ENCODE measurements around the gene IL17F.
"Not testable (repeated sequence)": the region's sequence is repeated elsewhere in the genome, so short reads cannot be mapped to it uniquely, and the experiment has no call there.

Gene IL17F

DNA sequence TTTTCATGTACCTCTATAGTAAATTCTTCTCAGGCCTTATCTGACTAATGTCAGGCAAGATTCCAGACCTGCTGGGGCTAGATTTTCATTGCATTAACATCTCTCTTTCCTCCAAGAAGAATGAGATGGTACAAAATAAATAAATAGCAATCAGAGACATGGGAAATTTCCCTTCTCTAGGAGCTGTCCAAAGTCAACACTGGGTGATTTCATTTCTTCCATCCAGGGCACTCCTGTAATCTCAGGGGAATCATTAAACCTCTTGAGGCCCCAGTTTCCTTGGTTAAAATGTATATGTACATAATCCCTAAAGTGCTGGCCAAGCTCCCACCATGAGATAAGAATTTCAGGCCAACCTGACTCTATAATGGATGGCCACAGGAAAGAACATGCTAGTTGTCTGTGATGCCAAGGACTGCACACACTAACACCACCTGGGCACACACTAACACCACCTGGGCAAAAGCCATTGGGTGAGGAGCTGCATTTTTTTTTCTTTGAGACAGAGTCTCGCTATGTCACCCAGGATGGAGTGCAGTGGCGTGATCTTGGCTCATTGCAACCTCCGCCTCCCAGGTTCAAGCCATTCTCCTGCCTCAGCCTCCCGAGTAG is 912 bp downstream of the IL17F start:
- DNase-seq = no peak

DNA sequence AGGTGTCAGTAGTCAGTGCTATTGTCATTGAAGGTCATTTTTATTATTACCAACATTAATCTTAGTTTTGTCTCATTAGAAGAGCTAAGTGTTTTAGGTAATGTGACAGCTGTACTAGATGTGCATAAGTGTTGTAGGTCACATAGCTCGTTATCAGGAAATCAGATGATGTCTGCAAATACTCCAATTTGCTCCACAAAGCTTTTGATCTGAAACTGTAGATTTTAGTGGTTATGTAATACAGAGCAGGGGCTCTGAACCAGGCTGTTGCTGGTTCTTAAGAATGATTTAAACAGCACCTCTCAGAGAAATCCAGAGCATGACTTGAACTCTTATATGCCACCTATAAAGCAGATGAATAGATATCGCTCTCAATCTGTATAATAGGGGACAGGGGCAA is 2.5 kb downstream of the IL17F start:
- DNase-seq = no peak

DNA sequence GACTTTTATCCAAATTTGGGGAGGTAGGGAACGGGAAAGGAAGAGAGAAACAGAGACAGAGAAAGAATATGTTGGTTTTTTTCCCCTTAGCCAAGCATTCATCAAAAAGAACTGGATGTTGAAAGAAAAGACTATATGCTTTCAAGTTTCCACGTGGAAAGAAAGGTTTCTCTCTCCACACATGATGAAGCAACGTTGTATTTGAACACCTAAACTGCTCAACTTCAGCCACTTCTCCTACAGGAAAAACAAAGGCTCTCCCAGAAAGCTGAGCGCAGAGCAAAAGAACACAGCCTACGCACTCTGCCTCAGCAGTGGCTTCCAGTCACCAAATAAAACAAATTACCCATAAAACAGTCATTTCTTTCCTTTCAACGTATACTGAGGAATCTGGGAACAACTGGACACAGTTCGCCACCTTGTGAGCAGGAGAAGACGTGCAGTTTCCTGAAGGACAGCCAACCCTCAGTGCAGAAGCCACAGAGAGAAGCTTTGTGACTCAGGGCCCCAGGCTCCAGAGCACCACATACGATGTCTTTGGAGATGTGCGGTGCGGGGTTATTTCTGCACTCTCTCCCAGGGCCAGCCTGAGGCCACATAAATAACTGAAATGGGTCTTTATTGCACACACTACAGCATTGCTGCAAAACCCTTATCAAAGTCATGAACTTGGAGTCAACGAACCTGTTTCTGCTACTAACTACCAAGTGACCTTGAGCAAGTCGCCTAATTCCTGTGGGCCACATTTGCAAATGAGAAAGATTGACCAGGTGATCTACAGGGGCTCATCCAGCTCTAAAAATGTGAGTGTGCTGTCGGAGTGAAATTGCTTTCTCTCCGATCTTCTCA is 10.1 kb downstream of the IL17F start:
- peak; percentile 54 for DNase-seq

DNA sequence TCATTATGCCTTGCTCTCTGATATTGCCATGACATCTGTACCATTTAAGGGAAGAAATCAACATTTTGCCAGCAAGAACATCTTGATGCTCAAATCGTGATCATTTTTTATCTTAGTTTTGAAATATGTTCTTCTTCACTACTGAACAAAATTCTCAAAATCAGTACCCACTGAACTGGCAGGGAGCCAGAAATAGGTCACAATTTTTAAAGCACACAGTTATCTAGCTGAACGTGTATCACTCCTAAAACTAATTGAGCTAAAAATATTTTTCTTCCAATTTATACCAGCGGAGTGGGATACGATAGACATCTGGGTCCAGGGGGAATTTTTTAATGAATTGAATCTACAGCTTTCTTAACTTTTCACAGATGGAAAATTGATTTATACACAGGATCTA is 11.3 kb downstream of the IL17F start:
- DNase-seq = no peak

DNA sequence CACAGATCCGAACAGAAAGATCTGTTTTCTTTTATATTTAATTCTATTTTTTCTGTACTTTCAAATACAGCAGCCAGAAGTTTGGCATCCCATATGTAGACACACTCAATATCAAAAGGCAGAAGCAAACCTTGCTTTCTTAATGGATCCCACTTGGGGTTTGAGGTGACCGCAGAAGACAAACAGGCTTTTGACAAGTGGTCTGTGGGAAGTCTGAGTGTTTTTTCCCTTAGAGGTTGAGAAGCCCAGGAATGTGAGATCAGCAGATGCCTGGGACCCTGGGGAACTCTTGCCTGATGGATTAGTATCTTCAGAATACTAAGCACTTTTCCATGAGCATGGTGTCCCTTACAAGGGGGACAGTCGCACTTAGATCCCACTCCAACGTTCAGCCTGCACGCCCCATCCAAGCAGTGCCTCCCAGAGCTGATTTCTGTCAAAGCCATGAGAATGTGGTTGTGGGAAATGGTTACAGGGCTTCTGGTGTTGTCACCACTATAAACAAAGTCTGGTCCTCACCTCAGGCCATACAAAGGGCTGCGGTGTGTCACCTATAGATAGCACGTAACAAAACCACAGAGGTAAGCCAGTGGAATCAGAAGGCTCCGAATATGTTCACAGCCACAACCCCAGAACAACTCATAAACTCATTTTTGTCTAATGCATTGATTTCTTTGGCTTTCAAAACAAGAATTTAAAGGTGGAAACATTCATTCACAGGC is 12.7 kb downstream of the IL17F start:
- DNase-seq = no peak

DNA sequence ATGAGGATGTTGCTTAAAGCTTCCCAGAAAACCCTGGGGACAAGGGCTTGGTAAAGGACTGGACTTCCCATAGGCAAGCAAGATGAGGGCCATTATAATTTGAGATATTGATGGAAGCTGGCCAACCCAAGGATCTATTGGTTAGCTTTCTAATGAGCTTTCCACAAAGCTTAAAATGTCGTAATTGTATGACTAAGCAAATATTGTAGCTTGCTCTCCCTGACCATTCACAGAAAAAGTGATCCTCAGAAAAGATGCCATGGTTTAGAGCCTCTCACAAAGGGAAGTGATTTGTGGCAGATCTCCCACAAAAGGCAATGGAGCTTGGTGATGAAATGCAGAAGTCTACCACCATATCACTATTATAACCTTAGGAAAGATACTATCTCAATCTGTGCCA is 13.6 kb downstream of the IL17F start:
- no peak for DNase-seq

DNA sequence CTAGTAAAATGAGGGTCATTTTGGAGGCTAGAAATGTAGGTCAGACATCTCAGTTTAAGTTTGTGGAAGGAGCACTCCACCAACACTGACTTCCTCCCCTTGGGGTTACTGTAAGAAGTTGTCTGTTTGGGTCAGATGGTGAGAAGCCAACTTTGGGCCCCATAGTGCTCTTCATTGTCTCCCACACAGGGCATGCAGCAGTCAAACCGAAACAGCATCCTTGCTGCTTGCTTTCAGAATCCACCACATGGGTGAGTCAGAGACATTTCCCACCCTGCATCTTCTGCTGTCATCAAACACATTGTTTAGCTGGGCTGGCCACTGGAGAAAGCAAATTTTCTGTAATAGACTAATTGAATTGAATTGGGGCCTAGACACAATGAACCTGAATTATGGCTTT is 16.8 kb downstream of the IL17F start:
- DNase-seq = no peak

DNA sequence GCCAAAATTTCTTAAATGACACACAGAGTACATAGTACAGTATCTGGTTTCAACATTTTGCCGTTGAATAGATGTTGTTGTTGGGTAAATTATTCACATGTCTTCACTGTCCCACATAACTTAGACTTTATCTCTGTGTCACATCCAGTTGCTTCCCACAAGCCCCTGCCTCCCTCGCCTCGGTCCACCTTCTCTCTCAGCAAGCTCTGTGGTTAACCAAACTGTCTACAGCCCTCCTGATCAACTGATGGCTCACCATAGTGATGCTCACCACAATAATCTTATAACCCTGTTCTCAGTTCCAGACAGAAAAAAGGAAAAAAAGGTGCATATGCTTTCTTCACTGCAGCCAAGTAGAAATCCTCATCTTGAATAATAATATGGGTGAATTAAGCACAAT is 23.0 kb downstream of the IL17F start:
- DNase-seq = no peak

DNA sequence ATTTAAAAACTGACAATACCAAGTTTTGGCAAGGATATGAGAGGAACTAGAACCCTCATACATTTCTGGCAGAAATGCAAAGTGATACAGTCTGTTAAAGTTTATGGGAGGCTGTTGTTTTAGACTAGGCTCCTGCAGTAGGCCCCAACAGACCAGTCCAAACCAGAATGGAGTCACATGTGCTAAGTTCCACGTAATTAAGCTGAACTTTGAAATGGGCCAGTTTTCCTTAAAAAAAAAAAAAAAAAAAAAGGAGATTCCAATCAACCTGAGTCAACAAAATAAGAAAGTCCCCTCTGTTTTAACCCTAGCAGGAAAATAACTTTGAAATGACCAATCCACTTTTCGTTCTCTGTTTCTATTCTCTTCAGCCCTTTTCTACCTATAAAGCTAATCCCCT is 26.5 kb downstream of the IL17F start:
- DNase-seq = no peak

DNA sequence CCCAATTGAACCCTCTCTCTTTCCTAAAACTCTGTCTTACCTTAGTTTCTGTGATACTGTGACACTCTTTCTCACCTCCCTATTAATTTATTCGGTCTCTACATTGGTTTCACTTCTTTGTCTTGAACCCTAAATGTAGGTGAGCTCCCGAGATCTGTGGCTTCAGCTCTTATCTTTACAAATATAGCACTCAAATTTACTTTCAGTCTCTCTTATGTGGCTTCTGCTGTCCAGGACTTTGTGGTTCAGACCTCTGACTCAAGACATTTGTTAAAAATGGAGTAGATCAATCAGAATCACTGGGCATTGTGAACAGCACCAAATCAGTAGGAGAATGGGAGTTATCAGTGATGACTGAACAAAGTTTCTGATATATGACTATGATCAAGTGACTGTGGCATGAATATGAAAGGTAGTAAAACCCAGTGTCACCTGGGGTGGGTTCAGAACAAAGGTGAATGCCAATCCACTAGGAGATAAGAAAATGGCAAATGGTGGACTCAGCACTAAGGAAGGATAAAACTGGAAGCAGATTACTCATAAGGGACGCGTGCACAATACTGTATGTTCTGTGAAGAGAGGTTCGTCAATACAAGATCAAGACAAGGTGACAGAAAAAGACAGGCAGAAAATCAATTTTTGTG is 27.2 kb downstream of the IL17F start:
- DNase-seq = no peak

DNA sequence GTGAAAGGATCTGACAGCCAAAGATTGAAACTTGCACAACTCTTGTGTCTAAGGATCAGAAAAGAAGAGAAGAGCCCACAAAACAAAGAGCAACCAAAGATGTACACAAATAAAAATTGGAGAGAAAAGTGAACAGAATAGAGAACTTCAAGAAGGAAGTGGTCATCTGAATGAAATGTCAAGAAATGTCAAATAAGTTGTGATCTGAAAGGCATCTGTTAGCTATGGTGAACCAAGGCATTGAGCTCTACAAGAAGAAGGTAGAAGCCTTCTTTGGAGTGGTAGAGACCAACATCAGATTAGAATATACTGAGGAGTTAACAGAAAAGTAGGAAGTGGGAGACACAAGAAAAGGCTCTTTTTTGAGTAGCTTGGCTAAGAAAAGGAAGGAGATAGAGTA is 28.5 kb downstream of the IL17F start:
- DNase-seq = no peak

DNA sequence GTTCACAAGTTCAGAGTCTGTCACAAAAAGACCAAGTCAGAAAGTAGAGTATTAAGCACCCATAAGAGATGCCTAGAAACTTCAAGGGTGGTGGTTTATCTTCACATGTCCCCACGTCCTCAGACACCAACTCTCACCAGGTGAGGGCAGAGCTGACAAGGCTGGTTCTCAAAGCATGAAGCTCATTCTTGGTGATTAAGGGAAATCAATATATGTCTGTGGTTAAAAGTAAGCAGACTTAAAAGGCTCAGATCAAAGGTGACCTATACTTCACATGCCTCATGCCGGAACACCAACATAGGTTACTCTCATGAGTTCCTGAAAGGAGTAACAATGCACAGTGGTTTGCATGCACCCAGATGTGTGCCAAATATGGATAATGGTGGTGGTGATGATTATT is 31.2 kb downstream of the IL17F start:
- no peak for DNase-seq

DNA sequence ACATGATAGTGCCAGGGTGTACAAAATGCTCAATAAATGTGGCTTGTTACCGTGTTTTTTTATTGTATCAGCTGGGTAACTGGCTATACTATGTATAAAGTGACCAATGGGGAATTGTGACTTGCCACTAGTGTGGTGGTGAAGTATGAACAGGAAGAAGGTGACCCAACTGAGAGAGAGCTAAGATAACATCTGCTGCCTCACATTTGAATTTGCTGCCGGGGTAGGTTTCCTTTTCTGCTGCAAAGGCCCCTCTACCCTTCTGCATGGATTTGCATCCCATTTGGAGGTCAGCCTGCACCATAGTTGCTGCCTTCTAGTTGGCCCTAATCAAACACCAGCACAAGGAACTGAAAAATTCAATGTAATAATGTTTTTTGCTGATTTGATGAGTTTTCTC is 34.1 kb downstream of the IL17F start:
- no peak for DNase-seq

DNA sequence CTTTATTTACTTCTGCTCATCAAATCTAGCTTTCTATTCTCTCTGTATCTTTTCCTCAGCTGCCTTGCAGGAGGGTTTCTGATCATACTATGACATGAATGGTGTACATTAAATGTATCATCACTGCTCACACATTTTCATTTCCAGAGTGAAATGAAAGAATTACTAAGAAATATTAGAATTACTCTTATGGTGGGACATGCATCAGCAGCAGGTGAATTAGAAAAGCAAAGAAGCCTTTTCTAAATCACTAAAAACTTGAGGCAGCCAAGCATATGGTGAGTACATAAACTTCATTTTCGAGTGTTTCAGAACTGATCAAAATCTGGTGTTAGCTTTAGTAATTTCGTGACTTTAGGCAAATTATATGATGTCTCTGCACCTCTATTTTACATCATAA is 34.5 kb downstream of the IL17F start:
- DNase-seq = no peak

DNA sequence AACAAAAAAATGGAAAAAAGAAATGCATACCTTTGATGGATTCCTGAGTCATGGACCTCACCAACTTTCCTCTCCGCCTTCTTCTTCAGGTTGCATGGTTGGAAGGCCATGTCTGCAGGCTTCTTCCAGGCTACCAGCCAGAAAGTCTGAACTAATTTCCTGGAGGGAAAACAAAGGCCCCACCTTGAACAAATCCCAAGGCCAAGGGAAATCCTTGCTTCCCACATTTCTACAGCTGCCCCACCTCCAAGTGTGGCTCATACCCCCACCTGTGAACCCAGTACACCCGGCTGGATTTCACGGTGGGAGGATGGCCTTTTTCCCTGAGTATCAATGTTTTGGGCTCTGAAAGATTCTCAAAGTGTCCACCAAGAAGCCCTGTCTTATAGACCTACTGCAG is 35.7 kb downstream of the IL17F start:
- no peak for DNase-seq

DNA sequence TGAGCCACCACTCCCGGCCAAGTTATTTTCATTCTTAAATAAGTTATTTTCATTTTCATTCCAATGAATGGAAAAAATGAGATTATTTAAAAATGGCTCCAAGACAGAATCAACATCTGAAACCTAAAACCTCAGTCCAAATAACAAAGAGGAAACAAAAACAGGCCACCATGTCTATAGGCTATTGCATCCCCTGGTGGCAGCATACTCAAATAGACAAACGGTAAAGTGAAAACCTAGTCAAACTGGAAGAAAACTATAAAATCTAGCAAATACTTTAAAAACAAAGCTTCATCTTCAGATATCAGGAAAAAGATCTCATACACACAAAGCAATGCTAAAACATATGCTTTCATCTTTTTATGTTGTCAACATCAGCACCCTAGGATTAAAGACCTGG is 37.2 kb downstream of the IL17F start:
- no peak for DNase-seq

DNA sequence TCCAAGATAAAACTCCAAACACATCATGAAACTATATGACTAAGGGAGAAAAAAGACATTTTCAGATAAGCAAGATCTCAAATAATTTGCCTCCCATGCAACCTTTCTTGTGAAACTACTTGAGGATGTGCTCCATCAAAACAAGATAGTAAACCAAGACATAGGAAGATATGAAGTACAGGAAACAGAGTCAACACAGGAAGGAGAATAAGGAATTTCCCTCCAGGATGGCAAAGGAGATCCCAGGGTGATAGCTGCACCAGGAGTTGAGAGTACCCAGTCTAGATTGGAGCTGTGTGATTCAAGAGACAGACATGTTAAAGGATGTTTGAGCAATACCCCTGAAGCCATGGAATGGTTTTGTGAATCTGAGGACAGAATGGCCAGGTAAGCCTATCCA is 42.8 kb downstream of the IL17F start:
- no peak for DNase-seq

DNA sequence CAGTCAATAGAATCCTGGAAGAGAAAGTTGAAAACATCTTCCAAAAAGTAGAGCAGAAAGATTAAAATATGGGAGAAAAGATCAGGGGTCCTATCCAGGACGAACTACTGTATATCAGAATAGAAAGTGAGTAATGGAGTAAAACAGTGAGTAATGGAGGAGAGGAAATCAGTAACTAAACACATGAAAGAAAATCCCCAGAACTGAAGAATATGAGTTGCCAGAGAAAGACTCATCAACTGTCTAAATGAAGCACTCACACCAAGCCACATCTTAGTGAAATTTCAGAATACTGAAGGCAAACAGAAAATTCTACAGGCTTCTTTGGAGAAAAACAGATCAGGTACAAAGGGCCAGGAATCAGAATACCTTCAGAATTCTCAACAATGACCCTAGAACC is 43.3 kb downstream of the IL17F start:
- DNase-seq = no peak

DNA sequence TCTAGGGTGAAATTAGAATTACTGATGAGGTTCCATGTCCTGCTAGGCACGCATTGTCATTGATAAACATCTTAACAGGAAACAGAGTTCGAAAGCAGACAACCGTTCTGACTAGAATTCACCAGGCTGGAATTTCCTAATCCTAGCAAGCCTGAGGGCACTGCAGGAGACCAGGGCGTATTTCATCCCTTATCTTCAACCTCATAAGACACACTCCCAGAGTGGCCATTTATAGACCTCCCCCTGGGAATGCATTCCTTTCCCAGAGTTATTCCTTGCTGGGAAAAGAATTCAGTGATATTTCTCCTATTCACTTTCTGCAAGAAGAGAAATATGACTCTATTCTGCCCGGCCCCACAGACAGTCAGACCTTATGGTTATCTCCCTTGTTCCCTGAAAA is 44.2 kb downstream of the IL17F start:
- not testable (repeated sequence) for DNase-seq

DNA sequence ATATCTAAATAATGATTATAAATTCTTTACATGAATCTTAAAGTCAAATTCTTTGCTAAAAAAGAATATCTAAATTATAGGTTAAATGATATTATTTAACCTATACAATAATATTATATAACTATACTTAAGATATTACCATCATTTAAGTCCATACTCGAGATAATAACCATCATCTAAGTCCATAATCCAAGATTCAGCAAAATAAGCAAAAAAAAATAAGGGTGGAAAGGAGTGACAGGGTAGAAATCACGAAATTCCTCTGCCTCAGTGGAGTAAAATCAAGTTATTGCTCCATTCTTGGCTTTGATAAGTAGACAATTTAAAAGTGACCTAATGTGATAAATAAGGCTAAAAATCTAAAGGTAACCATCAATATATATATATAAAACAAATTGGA is 48.4 kb downstream of the IL17F start:
- DNase-seq = no peak

DNA sequence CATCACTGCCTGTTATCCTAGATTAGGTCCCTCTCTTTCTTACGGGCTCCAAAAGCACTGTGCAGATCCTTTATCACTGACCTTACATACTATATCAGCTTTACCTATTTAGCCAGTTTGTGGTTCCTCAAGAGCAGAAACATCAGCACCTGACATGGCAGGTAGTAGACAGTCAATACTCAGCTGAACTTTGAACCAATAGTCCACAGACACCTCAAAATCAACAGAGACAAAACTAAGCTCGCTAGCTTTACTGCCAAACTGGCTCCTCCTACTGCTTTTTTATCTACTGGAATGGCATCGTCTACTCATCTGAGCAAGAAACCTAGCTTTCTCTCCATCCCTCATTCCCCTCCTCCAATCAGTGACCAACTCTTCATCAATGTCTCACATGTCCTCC is 52.5 kb downstream of the IL17F start:
- DNase-seq = no peak

DNA sequence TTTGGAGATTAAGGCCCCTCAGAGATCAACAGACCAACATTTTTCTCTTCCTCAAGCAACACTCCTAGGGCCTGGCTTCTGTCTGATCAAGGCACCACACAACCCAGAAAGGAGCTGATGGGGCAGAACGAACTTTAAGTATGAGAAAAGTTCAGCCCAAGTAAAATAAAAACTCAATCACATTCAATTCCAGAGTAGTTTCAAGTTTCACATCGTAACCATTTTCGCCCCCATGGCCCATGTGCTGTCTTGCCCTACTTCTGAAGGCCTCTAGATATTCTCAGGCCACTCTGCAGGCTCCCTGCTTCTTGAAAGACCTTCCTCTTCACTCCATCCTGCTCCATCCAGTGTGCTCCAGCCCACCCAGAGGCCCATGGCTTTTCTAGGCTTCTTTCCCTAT is 53.9 kb downstream of the IL17F start:
- DNase-seq = no peak

DNA sequence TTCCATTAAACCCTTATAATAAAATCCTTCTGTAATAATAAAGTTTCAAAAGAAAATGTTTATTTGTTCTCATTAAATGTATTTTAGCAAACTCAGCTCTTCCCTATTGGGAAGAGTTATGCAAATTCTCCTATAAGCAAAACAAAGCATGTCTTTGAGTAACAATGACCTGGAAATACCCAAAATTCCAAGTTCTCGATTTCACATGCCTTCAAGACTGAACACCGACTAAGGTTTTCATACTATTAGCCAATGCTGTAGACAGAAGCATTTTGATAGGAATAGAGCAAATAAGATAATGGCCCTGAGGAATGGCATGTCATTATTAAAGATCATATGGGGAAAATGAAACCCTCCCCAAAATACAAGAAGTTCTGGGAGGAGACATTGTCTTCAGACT is 54.3 kb downstream of the IL17F start:
- DNase-seq = no peak

DNA sequence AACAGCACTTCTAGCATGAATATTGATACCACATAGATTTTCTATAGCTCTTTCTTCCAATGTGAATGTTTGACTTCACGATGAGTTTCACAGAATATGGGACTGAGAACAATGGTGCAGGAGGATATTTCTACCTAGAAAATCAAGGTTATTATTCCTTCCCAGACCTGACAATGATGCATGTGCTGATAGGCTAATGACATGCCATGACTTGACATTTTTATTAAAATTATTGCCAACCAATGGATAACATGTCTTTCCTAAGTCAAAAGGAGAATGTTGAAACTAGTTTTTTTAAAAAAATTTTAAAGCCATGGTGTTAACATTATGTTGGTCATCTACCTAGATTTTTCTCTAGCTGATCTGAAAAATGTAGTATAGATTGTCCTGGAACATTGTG is 57.2 kb downstream of the IL17F start:
- no peak for DNase-seq
